Right atrium auricular region (tissue), 2 donors: ENCODE results near the gene PRKAG2. TPM values are rescaled to one million over a fixed set of nuclear protein-coding genes. Genes with fewer than 3 reads are reported as not detected.
"Not testable (repeated sequence)": the region's sequence is repeated elsewhere in the genome, so short reads cannot be mapped to it uniquely, and the experiment has no call there.

Source experiments
- DNase-seq: peaks from one replicate; pipeline ENCODE4 v3.0.0-alpha.2; 2019; ENCODE audit warnings: low spot score
- H3K27ac ChIP-seq, 2 donors: fragments of 200-600 bp; sonication (generic); 1 replicate in 1 of 2; 2 replicates in 1 of 2; pipeline ENCODE4 v1.5.1; 2016 to 2019
- H3K27me3 ChIP-seq, 2 donors: fragments of 200-600 bp; sonication (generic); one replicate each; pipeline versions ENCODE4 v1.5.1 to v1.6.0; 2017 to 2019
- H3K36me3 ChIP-seq: fragments of 200-600 bp; sonication (generic); one replicate; pipeline ENCODE4 v1.5.1; 2016
- H3K4me1 ChIP-seq, 2 donors: fragments of 200-600 bp; sonication (generic); one replicate each; pipeline versions ENCODE4 v1.5.1 to v1.6.0; 2017 to 2019
- H3K4me3 ChIP-seq, 2 donors: fragments of 200-600 bp; sonication (generic); 1 replicate in 1 of 2; 2 replicates in 1 of 2; pipeline ENCODE4 v1.5.1; 2017 to 2019; ENCODE audit warnings: mild to moderate bottlenecking in 1 of 2, moderate library complexity in 1 of 2
- H3K9me3 ChIP-seq, 2 donors: fragments of 200-600 bp; sonication (generic); one replicate each; pipeline ENCODE4 v1.5.1; 2019
- CTCF ChIP-seq, 2 donors: fragments of 200-600 bp; sonication (generic); IDR thresholded peaks; one replicate each; pipeline ENCODE4 v1.5.1; 2019; ENCODE audit warnings: antibody characterized with exemption in 2 of 2
- total RNA-seq, 2 donors: library from RNA; depleted of rRNA; stranded (reverse); fragments of >200 nt; gene quantifications; one replicate each; pipeline ENCODE4 v1.1.0, GENCODE V29; 2016

PRKAG2 gene
- total RNA-seq, 2 donors from 2014 or later, result 133 to 177 TPM

GRCh38 chr7:151786241-151786640 lies 90.7 kb downstream of the PRKAG2 start:
- Histone ChIP-seq H3K36me3 (no peaks in the 10 kb centered on the region), H3K4me3 (no peak overlapping the region), H3K9me3 (no peaks in the 10 kb centered on the region), H3K4me1 (peaks cover 0 to 11% of the 10 kb centered on the region in 2 donors), H3K27ac (no peak overlapping the region), H3K27me3 (no peaks in the 10 kb centered on the region)
- DNase-seq, result no peak
- no peak for TF ChIP-seq CTCF (IDR thresholded peaks at IDR 0.05)

- no peak overlapping the region for H3K4me3 ChIP-seq
- H3K36me3 ChIP-seq, result no peaks in the 10 kb centered on the region
- H3K27ac ChIP-seq, result no peak overlapping the region
- no peak for DNase-seq
- no peak for TF ChIP-seq CTCF (IDR thresholded peaks at IDR 0.05)
- no peaks in the 10 kb centered on the region for H3K9me3 ChIP-seq
- peaks cover 0 to 11% of the 10 kb centered on the region in 2 donors for H3K4me1 ChIP-seq
- H3K27me3 ChIP-seq, result no peaks in the 10 kb centered on the region
Measured at GRCh38 chr7:151785681-151785965, 91.3 kb downstream of the PRKAG2 start.

- H3K27ac ChIP-seq, result no peak overlapping the region
- TF ChIP-seq CTCF (IDR thresholded peaks at IDR 0.05), result no peak
- H3K4me3 ChIP-seq, result no peak overlapping the region
- peaks cover 0 to 11% of the 10 kb centered on the region in 2 donors for H3K4me1 ChIP-seq
- H3K27me3 ChIP-seq, result no peaks in the 10 kb centered on the region
- no peaks in the 10 kb centered on the region for H3K9me3 ChIP-seq
- no peaks in the 10 kb centered on the region for H3K36me3 ChIP-seq
- DNase-seq, result no peak
Measured at GRCh38 chr7:151784853-151785680, 91.8 kb downstream of the PRKAG2 start.

GRCh38 chr7:151783958-151784575 lies 92.8 kb downstream of the PRKAG2 start:
- no peaks in the 10 kb centered on the region for H3K9me3 ChIP-seq
- no peak for DNase-seq
- peaks cover 0 to 11% of the 10 kb centered on the region in 2 donors for H3K4me1 ChIP-seq
- H3K27me3 ChIP-seq, result no peaks in the 10 kb centered on the region
- no peak overlapping the region for H3K27ac ChIP-seq
- H3K36me3 ChIP-seq, result no peaks in the 10 kb centered on the region
- TF ChIP-seq CTCF (IDR thresholded peaks at IDR 0.05), result no peak
- H3K4me3 ChIP-seq, result no peak overlapping the region

- peak; percentile 80 for DNase-seq
- no peaks in the 10 kb centered on the region for H3K36me3 ChIP-seq
- H3K4me1 ChIP-seq, result peaks cover 0 to 11% of the 10 kb centered on the region in 2 donors
- peak; percentile 82 to 95 for TF ChIP-seq CTCF (IDR thresholded peaks at IDR 0.05)
- H3K9me3 ChIP-seq, result no peaks in the 10 kb centered on the region
- no peak overlapping the region for H3K27ac ChIP-seq
- H3K27me3 ChIP-seq, result no peaks in the 10 kb centered on the region
- H3K4me3 ChIP-seq, result peak overlapping the region in 1 of 2 donors; percentile 27
Measured at GRCh38 chr7:151782598-151783448, 94.1 kb downstream of the PRKAG2 start.

- H3K36me3 ChIP-seq, H3K4me3 ChIP-seq, DNase-seq, H3K27me3 ChIP-seq, H3K9me3 ChIP-seq, H3K27ac ChIP-seq: not testable (repeated sequence)
- H3K4me1 ChIP-seq, result peaks cover 0 to 11% of the 10 kb centered on the region in 2 donors
Measured at GRCh38 chr7:151782256-151782597, 94.7 kb downstream of the PRKAG2 start.
